ENCODE results near the gene NFYA. TPM values are rescaled to one million over a fixed set of nuclear protein-coding genes. Genes with fewer than 3 reads are reported as not detected.

The NFYA gene
- total RNA-seq, 1 donor from 2014 or later: 18.8 TPM

GRCh38 chr6:41077536-41077935 is 4.8 kb downstream of the NFYA start:
- TF ChIP-seq CTCF (IDR thresholded peaks at IDR 0.05): no peak
- Mint-ChIP-seq H3K4me3 (ENCODE audit: unreplicated experiment) (no peak overlapping the region), H3K9me3 (ENCODE audit: low read depth) (no peaks in the 10 kb centered on the region), H3K27ac (ENCODE audit: unreplicated experiment) (no peak overlapping the region), H3K27me3 (ENCODE audit: low read depth) (no peaks in the 10 kb centered on the region), H3K4me1 (ENCODE audit: low read depth) (peaks cover 31% of the 10 kb centered on the region), H3K36me3 (ENCODE audit: low read depth) (peaks cover 7% of the 10 kb centered on the region)
- no peak for DNase-seq (ENCODE audit: low spot score)

- H3K27ac Mint-ChIP-seq (ENCODE audit: unreplicated experiment): no peak overlapping the region
- H3K36me3 Mint-ChIP-seq (ENCODE audit: low read depth): peaks cover 7% of the 10 kb centered on the region
- H3K4me1 Mint-ChIP-seq (ENCODE audit: low read depth): peaks cover 31% of the 10 kb centered on the region
- TF ChIP-seq CTCF (IDR thresholded peaks at IDR 0.05): no peak
- H3K9me3 Mint-ChIP-seq (ENCODE audit: low read depth): no peaks in the 10 kb centered on the region
- no peak for DNase-seq (ENCODE audit: low spot score)
- H3K27me3 Mint-ChIP-seq (ENCODE audit: low read depth): no peaks in the 10 kb centered on the region
- no peak overlapping the region for H3K4me3 Mint-ChIP-seq (ENCODE audit: unreplicated experiment)
Observed at GRCh38 chr6:41078101-41078500, 5.3 kb downstream of the NFYA start.

GRCh38 chr6:41079080-41079479 is 6.3 kb downstream of the NFYA start:
- no peak for TF ChIP-seq CTCF (IDR thresholded peaks at IDR 0.05)
- Mint-ChIP-seq H3K27me3 (ENCODE audit: low read depth) (no peaks in the 10 kb centered on the region), H3K4me1 (ENCODE audit: low read depth) (peaks cover 27% of the 10 kb centered on the region), H3K4me3 (ENCODE audit: unreplicated experiment) (no peak overlapping the region), H3K27ac (ENCODE audit: unreplicated experiment) (no peak overlapping the region), H3K36me3 (ENCODE audit: low read depth) (peaks cover 14% of the 10 kb centered on the region), H3K9me3 (ENCODE audit: low read depth) (no peaks in the 10 kb centered on the region)
- DNase-seq (ENCODE audit: low spot score): no peak

GRCh38 chr6:41080621-41081020 is 7.8 kb downstream of the NFYA start:
- Mint-ChIP-seq H3K4me3 (ENCODE audit: unreplicated experiment) (no peak overlapping the region), H3K27ac (ENCODE audit: unreplicated experiment) (no peak overlapping the region), H3K36me3 (ENCODE audit: low read depth) (peaks cover 18% of the 10 kb centered on the region), H3K4me1 (ENCODE audit: low read depth) (peaks cover 11% of the 10 kb centered on the region), H3K9me3 (ENCODE audit: low read depth) (no peaks in the 10 kb centered on the region), H3K27me3 (ENCODE audit: low read depth) (no peaks in the 10 kb centered on the region)
- no peak for TF ChIP-seq CTCF (IDR thresholded peaks at IDR 0.05)
- DNase-seq (ENCODE audit: low spot score): no peak

- H3K36me3 Mint-ChIP-seq (ENCODE audit: low read depth): peaks cover 21% of the 10 kb centered on the region
- TF ChIP-seq CTCF (IDR thresholded peaks at IDR 0.05): no peak
- no peaks in the 10 kb centered on the region for H3K9me3 Mint-ChIP-seq (ENCODE audit: low read depth)
- H3K4me3 Mint-ChIP-seq (ENCODE audit: unreplicated experiment): no peak overlapping the region
- DNase-seq (ENCODE audit: low spot score): no peak
- no peaks in the 10 kb centered on the region for H3K4me1 Mint-ChIP-seq (ENCODE audit: low read depth)
- H3K27me3 Mint-ChIP-seq (ENCODE audit: low read depth): no peaks in the 10 kb centered on the region
- H3K27ac Mint-ChIP-seq (ENCODE audit: unreplicated experiment): no peak overlapping the region
Observed at GRCh38 chr6:41083072-41083471, 10.3 kb downstream of the NFYA start.

Measured in chondrocyte (in vitro differentiated cells).